K562 (cell line): Measurements from ENCODE around the gene PCNX3.

Experiments used
- NFIC ChIP-seq: fragments of 450-650 bp; IDR thresholded peaks from 2 replicates; pipeline ENCODE4 v1.6.1; 2017; ENCODE audit warnings: mild to moderate bottlenecking, inconsistent platforms
- RAD51 ChIP-seq: fragments of 450-650 bp; IDR thresholded peaks from 2 replicates; pipeline ENCODE4 v1.7.1; 2016; ENCODE audit warnings: low read depth, mild to moderate bottlenecking, borderline replicate concordance
- ZNF232 ChIP-seq: sonication (generic); formaldehyde crosslinking; IDR thresholded peaks from 2 replicates; pipeline ENCODE4 v1.8.0; 2022; ENCODE audit warnings: mild to moderate bottlenecking, missing genetic modification reagents
- ZNF696 ChIP-seq: fragments of 250-450 bp; sonication (Bioruptor Pico); conservative IDR thresholded peaks from 2 replicates; pipeline ENCODE4 v1.4.0; 2020; ENCODE audit warnings: mild to moderate bottlenecking, moderate library complexity
- TF ChIP-seq, protein P1 (sequence below), 3 experiments: IDR thresholded peaks in 2 of 3; conservative IDR thresholded peaks in 1 of 3; 2 replicates each; pipeline ENCODE4 v1.5.1; 2011 to 2012; ENCODE audit warnings: low read length in 3 of 3, mild to moderate bottlenecking in 3 of 3, control low read depth in 2 of 3, improper control_type of control experiment in 1 of 3, inconsistent platforms in 1 of 3, low read depth in 1 of 3, mixed read lengths in 1 of 3, moderate library complexity in 1 of 3; ENCODE audit not compliant: insufficient read depth in 2 of 3
- TF ChIP-seq, protein P2 (sequence below): sonication (generic); formaldehyde crosslinking; IDR thresholded peaks from 2 replicates; pipeline ENCODE4 v1.9.0; 2022; ENCODE audit warnings: mild to moderate bottlenecking, missing genetic modification reagents
- TF ChIP-seq, protein P3 (sequence below): conservative IDR thresholded peaks from 2 replicates; pipeline ENCODE4 v1.6.1; 2011; ENCODE audit warnings: low read depth, mild to moderate bottlenecking, low read length; ENCODE audit not compliant: control insufficient read depth
- TF ChIP-seq, protein P4 (sequence below): fragments of 450-650 bp; conservative IDR thresholded peaks from 2 replicates; pipeline ENCODE4 v1.6.1; 2016; ENCODE audit warnings: missing genetic modification characterization, low read depth, mild to moderate bottlenecking, control low read depth, missing compliant biosample characterization

DNA sequence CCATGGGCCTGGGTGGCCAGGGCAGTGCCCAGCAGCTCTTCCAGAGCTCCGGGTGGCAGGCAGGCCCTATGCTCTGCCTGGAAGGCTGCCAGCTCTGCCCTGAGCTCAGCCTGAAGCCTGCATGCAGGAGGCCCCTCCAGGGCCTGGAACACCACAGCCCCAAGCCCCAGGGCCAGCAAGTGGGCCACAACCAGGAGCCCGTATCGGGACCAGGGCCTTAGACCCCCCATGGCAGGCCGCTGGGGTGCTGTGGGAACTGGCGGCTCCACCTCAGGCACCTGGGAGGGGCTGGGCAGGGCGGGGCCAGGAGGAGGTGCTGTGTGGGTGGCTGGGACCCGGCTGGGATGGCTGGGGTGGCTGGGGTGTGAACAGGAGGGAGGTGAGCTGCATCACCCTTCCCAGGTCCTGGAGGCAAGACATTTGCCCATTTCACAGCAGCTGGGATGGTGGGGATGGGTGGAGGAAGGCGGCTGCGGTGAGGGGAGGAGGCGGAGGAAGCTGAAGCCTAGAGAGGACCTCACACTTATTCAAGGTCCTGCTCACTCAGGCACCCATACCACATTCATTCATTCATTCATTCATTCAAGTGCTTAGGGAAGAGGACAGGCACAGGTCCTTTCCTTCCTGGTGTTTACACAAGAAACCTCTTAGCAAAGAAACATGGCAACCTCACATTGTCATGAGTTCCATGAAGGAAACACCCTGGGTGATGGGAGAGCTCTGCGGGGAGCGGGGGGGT, 19.9 kb upstream of the PCNX3 start, which contains the start of gene KCNK7:
- TF ChIP-seq, protein P1, sequence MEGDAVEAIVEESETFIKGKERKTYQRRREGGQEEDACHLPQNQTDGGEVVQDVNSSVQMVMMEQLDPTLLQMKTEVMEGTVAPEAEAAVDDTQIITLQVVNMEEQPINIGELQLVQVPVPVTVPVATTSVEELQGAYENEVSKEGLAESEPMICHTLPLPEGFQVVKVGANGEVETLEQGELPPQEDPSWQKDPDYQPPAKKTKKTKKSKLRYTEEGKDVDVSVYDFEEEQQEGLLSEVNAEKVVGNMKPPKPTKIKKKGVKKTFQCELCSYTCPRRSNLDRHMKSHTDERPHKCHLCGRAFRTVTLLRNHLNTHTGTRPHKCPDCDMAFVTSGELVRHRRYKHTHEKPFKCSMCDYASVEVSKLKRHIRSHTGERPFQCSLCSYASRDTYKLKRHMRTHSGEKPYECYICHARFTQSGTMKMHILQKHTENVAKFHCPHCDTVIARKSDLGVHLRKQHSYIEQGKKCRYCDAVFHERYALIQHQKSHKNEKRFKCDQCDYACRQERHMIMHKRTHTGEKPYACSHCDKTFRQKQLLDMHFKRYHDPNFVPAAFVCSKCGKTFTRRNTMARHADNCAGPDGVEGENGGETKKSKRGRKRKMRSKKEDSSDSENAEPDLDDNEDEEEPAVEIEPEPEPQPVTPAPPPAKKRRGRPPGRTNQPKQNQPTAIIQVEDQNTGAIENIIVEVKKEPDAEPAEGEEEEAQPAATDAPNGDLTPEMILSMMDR (IDR thresholded peaks at IDR 0.05 in 2 of 3, conservative IDR thresholded peaks at IDR 0.05 in 1 of 3; ENCODE audit: insufficient read depth in 2 of 3, low read depth in 1 of 3, low read length in 3 of 3), result no peak
- TF ChIP-seq, protein P2, sequence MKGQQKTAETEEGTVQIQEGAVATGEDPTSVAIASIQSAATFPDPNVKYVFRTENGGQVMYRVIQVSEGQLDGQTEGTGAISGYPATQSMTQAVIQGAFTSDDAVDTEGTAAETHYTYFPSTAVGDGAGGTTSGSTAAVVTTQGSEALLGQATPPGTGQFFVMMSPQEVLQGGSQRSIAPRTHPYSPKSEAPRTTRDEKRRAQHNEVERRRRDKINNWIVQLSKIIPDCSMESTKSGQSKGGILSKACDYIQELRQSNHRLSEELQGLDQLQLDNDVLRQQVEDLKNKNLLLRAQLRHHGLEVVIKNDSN (CRISPR knock-in tag), result no peak
- TF ChIP-seq RAD51, result no peak
- no peak for TF ChIP-seq ZNF232 (CRISPR knock-in tag)
- peak; percentile 74 for TF ChIP-seq NFIC
- TF ChIP-seq, protein P3, sequence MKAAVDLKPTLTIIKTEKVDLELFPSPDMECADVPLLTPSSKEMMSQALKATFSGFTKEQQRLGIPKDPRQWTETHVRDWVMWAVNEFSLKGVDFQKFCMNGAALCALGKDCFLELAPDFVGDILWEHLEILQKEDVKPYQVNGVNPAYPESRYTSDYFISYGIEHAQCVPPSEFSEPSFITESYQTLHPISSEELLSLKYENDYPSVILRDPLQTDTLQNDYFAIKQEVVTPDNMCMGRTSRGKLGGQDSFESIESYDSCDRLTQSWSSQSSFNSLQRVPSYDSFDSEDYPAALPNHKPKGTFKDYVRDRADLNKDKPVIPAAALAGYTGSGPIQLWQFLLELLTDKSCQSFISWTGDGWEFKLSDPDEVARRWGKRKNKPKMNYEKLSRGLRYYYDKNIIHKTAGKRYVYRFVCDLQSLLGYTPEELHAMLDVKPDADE, result no peak
- TF ChIP-seq ZNF696 (CRISPR knock-in tag), result no peak
- TF ChIP-seq, protein P4, sequence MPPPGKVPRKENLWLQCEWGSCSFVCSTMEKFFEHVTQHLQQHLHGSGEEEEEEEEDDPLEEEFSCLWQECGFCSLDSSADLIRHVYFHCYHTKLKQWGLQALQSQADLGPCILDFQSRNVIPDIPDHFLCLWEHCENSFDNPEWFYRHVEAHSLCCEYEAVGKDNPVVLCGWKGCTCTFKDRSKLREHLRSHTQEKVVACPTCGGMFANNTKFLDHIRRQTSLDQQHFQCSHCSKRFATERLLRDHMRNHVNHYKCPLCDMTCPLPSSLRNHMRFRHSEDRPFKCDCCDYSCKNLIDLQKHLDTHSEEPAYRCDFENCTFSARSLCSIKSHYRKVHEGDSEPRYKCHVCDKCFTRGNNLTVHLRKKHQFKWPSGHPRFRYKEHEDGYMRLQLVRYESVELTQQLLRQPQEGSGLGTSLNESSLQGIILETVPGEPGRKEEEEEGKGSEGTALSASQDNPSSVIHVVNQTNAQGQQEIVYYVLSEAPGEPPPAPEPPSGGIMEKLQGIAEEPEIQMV (tag), result no peak
